HG03135 (cell line): ENCODE measurements around the gene MEX3B.

Source experiments
- ATAC-seq: cut with Tn5 transposase; IDR thresholded peaks from one replicate; pipeline ENCODE4 v1.9.1; 2021; ENCODE audit warnings: mild to moderate bottlenecking, moderate library complexity; ENCODE audit not compliant: unreplicated experiment

The MEX3B gene

DNA sequence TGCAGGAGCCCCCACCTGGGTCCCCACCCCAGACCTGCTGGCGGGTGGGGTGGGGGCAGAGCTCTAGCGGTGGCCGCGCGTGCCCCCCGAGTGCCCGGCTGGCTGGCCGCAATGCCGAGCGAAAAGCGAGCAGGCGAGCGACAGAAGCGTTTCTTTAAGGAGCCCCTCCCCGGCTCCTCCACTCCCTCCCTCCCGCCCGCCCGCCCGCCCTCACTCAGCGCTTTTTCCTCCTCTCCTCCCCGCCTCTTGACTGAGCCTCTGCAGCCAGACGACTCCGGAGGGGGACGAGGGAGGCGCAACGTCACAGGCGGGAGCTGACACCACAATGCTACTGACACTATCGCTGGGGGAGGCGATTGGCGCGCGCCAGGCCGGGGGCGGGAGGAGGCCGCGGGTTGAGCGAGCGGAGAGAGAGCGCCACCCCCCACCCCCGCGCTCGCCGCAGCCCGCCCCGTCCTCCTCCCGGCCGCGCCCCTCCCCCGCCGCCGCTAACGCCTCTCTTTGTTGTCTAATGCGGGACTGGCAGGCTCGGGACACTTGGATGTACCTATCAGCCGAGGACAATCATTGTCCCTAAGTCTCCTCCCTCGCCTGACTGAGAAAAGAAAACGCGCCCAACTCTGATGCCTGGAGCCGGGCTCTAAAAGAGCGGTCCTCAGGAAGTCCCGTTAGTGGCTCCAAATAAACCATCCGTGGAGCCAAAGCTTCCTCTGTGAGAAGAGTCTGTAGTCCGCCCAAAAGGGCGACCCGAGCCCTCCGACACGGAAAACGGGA lies at the start of gene MEX3B:
MEX3B (minus strand) TSS at position 127 of the 774 bp plus-strand sequence. CDS start 313 bp downstream, outside the sequence.
- ATAC-seq, result peak; percentile 50

DNA sequence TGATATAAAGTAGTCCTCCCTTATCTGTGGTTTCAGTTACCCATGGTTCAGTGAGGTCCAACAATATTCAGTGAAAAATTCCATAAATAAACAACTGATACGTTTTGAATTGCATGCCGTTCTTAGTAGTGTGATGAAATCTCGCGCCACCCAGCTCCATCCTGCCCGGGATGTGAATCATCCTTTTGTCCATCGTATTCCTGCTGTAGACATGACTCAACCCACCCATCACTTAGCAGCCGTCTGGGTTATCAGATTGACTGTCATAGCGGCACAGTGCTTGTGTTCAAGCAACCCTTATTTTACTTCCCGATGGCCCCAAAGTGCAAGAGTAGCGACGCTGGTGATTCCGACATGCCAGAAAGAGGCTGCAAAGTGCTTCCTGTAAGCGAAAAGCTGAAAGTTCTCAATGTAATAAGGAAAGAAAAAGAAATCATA lies 48.0 kb upstream of the MEX3B start:
- no peak for ATAC-seq

DNA sequence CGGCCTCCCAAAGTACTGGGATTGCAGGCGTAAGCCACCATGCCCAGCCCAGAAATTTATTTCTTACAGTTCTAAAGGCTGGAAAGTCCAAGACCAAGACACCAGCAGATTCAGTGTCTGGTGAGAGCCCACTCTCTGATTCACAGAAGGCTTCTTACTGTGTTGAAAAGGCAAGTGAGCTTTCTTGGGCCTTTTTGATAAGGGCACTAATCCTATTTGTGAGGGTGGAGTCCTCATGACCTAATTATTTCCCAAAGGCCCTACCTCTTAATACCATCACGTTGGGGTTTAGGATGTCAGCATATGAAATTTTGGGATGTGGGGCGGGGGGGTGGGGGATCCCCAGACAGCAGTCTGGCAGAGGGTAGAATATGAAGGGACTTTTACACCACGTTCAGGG lies 47.5 kb upstream of the MEX3B start:
- no peak for ATAC-seq

DNA sequence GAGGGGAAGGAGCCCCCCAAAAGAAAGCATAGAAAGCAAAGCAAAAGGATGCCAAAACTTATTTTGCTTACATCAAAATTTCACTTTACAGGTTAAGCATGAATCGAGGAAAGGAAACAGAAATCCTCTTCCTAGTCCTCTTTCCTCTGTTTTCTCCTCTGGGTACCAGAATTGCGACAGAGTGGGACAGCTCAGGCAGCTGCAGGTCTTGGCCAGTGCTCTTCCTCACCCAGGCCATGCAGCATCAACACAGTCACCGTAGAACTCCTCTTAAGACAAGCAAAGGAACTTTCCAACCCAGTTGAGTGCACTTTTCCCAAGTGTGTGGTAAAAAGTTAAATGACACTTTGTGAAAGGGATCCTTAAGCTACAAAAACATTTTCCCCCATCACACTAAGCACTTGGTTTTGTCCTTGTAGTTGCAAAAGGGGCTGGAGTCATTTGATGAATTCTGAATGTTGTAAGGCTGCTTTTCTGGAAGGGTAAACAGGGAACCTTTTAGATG lies 45.9 kb upstream of the MEX3B start:
- no peak for ATAC-seq

DNA sequence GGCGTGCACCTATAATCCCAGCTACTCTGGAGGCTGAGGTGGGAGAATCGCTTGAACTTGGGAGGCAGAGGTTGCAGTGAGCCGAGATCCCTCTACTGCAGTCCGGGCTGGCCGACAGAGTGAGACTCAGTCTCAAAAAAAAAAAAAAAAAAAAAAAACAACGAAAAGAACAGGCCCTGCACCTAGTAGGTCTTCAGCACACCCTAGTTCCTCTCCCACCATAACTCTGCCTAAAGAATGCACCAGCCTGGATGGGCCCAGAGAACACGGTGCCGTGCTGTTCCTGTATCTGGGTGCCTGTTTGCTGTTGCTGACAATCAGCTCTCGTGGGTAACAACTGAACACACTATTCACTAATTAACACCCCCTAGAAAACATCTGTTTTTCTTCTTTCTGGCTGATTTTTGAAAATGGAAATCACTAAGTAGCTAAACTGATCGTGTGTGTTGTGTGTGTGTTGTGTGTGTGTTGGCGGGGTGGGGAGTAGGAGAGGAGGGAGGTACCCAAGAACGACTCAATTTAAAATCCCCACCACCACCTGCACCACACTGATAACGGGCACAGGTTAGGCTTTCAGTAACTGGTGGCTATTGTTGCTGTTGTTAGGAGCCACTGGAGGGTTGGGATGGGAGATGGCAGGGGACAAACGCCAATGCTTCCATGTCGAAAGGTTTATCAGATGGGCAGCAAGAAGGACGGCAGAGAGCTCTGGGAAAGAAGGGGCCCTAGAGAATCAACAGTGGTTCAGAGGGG lies 40.6 kb upstream of the MEX3B start:
- ATAC-seq, result no peak

DNA sequence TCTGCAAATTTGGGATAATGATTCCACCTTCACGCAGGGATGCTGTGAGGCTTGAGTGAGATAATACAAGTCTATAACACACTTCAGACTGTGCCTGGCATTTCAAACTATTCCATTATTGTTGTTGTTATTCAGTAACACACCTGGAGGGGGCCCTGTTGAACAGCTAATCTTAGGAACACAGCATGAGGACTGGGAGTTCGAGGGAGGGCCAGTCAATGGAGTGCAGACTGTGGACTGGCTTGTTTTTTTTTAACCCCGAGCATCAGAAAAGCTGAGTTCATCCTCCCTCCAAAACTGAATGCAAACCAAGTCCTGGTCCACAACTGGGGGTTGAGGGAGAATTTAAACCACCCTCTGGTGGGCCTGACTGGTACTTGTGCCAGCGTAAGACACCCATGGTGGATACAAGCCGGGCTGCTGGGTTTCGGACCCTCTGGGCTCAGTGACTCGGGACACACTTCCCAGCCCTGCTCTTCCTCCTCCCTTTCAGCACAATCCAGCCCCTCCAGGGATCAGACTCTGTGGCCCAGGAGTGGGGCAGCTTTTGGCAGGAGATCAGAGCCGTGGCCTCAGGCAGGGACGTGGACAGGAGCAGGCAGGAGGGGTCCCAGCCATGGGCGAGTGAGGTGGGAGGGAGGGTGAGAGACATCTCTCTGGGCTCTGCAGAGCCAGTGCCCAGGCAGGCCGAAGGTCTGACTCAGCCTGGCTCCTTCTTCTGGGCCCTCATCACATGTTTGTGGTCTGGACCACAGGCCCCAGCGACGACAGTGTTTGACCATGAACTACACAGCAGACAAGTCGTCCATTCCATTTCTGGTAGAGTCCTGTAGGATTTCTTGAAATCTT lies 36.3 kb upstream of the MEX3B start:
- ATAC-seq, result no peak

DNA sequence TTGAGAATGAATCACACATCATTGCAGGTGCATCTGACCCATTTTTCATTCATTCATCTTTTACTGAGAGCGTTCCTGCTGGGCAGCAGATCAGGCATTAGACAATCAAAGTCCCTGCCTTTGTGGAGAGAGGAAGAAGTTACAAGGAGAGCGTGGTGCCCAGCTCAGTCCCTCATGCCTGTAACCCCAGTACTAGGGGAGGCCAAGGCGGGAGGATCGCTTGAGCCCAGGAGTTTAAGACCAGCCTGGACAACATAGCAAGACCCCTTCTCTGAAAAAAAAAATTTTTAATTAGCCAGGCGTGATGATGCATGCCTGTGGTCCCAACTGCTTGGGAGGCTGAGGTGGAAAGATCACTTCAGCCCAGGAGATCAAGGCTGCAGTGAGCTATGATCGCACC lies 35.0 kb upstream of the MEX3B start:
- ATAC-seq, result no peak

DNA sequence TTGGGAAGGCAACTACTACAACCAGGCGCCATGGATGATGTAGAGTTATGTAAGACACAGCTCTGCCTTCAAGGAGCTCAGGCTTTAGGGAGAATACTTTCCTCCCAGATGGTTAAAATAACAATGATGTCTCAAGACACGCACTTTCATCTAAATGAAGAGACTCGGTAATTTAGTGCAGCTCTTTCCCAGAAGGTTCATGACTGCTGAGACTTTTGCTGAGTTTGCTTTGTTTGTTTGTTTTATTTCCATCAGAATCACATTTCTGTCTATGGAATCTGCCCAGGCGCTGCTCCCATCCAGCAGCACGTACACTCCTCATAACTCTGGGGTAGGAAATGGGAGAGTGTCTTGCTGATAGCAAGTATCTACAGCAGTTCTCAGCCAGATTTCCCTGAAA lies 33.9 kb upstream of the MEX3B start:
- no peak for ATAC-seq

DNA sequence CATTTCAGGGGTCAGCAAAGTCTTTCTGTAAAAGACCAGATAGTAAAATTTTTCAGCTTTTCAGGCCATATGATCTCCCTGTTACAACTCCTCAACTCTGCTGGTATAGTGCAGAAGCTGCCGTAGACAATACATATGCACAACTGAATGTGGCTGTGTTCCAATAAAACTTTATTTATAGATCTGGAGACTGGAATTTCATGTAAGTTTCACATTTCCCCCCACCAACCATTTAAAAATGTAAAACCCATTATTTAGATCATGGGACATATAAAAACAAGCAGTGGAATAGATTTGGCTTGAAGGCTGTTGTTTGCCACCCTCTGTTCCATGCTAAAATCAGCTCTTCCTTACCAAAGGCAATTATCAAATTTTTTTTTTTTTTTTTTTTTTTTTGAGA lies 28.8 kb upstream of the MEX3B start:
- ATAC-seq, result no peak

DNA sequence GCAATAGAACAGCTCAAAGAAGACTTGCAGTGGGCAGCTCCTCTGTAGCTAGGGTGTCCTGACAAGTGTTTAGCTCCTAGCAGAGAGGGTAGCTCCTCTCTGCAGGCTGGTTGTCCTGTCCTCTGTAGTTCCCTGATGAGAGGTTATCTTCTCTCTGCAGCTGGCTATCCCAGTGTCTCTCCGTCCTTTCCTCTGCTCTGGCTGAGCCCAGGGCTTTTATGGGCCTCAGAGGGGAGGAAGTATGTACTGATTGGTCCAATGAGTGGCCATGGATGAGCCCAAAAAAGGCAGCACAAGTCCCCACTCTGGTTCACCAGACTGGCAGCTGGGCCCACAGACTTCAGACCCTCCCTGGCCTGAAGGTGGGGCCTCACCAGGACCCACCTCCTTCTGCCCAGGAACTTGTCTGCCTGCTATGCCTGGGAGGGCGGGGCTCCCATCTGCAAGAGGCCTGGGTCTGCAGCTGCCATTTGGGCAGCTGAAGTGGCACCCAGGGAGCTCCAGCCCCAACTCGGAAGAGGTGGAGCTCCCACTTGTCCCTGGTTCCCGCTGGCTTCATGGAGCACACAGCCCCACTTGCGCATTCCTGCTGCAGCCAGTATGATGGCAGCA lies 27.2 kb upstream of the MEX3B start:
- ATAC-seq, result no peak

DNA sequence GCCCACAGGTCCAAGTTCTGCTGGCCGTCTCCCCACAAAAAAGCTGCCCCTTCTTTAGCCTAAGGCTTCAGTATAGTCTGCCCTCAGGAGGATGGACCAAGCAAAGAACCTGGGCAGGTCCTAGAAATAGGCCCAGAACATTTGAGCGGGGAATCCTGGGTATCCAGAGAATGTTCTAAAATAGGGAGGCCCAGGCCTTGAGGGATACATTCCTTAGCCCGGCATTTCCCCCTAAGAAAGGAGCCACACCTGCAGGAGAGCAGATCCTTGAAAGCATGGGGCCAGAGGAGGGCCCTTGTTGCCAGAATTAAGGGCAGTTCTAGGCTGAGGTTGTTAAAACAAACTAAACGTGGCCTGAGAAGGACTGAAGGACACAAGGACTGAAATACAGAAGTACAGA lies 20.6 kb upstream of the MEX3B start:
- no peak for ATAC-seq

DNA sequence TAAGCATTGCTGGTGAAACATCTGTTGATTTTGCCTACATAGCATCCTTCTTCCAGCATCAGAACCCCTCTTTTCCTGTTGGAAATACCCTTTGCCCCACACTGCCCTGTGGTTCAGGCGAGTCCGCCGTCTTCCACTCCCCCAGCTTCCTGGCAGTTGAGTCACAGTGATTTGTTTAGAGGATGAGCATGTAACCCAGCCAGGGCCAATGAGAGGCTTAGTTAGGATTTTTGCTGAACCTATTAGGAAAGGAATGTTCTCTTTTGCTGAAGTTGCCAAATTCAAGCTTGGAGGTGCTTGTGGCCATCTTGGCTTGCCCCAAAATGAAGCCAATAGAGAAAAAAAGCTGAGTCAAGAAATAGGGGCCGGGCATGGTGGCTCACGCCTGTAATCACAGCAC lies 19.0 kb upstream of the MEX3B start:
- no peak for ATAC-seq

DNA sequence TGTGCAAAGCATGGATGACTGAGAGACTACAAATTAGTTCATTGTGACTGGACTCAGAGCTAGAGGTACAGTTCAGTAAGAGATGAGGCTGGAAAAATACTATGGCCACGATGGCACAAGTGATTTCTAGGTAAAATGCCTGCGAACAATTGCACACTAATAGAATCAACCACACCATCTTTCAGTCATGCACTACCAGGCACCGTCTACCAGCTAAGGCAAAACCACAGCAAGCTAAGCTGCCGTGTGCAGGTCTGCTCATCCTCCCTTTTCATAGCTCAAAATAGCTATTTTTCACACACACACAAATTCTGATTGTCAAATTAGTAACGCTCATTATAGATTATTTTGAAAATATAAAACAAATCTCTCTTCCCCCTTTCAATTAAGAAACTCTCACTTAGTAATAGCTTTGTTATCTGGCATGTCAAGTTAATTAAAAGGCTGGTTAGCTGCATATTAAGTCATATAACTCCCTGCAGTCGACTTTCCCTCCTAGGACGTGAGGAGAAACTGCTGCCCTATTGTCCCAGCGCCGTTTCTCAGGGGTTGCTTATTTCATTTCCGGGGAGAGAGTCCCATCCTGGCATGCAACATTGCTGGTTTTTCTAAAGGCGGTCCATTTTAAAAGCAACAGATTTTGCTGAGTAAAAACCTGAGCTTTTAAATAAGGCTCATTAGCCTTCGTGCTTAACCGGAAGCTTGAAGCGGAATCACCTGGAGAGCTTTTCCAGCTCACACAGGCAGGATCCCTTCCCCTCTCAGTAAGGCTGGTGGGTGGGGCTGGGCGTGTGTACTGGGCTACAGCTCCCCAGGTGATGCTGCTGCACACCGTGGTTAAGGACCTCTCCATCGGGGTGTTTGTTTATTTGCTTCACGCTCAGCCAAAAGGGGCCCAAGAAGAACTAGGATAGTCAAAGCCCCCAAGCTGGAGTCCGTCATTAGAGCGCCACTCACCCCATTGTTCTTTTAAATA lies 16.9 kb upstream of the MEX3B start:
- no peak for ATAC-seq

DNA sequence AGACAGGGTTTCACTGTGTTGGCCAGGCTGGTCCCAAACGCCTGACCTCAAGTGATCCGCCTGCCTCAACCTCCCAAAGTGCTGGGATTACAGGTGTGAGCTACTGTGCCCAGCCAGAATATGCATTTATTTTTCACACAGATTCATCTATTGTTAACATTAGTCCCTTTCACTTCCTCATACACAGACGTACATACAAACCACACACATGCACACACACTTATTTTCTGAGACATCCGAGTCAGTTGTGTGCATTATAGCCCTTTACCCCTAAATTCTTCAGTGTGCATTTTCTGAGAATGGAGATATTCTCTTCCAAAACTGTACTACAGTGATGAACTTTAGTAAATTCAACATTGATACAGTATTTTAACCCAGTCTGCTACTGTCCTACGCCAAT lies 15.0 kb upstream of the MEX3B start:
- no peak for ATAC-seq

DNA sequence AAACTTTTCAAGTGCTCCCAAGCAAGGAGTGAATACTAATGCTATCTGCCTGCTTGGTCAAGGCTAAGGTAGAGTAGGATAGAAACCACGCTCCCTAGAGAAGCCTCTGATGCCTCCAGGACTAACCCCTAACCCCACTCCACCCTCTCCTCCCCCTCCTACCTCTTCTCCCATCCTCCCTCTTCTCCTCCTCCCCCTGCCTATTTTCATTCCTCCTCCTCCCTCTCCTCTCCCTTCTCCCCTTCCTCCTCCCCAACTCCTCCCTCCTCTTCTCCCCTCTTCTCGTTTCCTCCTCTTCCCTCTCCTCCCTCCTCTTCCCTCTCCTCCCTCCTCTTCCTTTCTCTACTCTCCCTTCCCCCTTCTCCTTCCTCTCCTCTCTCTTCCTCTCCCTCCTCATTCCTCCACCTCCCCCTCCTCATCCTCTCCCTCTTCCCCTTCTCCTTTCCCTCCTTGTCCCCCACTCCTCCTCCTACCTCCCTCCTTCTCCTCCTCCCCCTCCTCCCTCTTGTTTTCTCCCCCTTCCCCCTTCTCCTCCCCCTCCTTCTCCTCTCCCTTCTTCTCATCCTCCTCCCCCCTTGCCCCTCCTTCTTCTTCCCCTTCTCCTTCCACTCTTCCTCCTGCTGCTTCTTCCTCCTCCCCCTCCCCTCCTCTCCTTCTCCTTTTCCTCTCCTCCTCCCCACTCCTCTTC lies 12.8 kb upstream of the MEX3B start:
- no peak for ATAC-seq

DNA sequence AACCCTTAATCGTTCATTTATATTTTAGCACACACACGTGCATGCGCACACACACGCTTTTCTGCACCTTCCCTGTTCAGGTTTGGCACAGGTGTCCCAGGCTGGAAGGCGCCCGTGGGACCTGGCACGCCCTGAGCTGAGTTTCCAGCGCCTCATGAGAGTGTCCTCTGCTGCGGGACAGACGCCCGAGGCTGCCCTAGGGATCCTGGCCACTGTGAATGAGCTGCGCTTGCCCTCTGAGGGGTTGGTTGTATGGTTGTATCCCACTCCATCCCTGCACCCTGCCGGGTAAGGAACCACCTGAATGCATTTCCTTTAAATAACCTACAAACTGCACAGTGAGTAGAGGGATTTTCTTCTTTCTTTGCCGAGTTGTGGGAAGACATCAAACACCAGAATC lies 12.2 kb upstream of the MEX3B start:
- no peak for ATAC-seq

DNA sequence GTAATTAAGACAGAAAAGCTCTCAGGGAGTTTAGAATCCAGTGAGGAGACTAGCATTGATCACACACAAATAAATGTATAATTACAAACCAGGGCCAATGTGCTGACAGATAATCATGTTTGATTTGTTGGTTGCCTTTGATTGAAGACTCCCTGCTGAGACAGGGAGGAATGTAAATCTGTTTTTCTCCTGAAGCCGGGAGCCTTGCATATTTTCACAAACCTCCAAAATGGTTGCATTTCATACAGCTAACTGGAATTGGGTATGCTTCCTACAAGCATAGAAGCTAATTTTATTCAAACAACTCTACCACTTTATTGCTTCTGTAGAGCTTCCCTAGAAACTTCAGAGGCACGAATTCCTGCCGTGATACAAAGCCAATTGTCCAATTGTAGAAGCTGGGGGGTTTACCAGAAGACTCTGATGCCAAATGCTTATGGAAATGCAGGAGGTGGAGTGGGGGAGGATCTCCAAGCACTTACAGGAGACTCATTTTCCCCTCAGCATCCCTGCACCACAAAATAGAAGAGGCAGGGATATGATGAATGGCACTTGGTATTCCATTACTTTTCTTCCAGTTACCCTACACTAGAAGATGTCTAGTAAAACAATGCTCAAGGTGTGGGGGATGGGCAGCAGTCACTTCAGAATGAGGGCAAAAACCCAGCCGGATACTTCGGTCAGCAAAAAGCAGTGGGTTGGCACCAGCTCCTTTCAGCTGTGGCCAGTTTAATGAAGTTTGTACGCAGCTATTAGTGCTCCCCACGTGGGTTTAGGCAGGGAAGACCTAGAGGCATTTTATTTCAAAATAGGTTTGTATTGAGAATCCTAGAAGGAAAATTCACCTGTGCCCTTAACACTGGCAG lies 11.4 kb upstream of the MEX3B start:
- no peak for ATAC-seq

DNA sequence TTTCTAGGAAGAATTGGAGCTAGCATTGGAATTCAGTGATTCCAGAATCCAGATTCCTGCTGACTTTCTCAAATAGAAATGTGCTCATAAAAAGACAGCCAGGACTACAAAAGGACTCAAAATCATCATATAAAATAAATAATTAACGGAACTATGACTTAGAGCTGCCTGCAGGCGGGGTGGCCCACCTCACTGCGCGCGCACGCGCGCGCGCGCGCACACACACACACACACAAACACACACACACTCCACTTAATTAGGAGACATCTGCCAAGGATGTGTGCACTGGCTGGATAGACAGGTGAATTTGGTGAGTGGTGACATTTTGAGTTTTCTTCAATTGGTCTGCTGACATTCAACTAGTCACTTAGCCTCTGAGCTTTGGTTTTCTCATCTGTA lies 6.9 kb upstream of the MEX3B start:
- ATAC-seq, result no peak
